SU-DHL-6 (cell line): Measurements from ENCODE around the gene IL1A.

Experiments
- H2AFZ ChIP-seq: fragments of 200-600 bp; sonication (generic); 2 replicates; pipeline ENCODE4 v1.6.1; 2014; ENCODE audit warnings: low read depth, mild to moderate bottlenecking, moderate library complexity, mixed read lengths, antibody characterized with exemption, low read length; ENCODE audit not compliant: severe bottlenecking
- H3F3A ChIP-seq: fragments of 200-600 bp; shearing (Covaris generic); 2 replicates; pipeline ENCODE4 v1.6.0; 2016; ENCODE audit warnings: antibody characterized with exemption, mild to moderate bottlenecking; ENCODE audit not compliant: insufficient read depth
- H3K27ac ChIP-seq: fragments of 200-600 bp; sonication (generic); 2 replicates; pipeline ENCODE4 v1.5.1; 2016; ENCODE audit warnings: low read depth, mild to moderate bottlenecking, low read length, moderate library complexity, mixed read lengths
- H3K27me3 ChIP-seq: fragments of 200-600 bp; sonication (generic), shearing (Covaris generic); 2 replicates; pipeline ENCODE4 v1.6.0; 2014; ENCODE audit warnings: mild to moderate bottlenecking, low read length
- H3K36me3 ChIP-seq: fragments of 200-600 bp; sonication (generic); 2 replicates; pipeline ENCODE4 v1.6.1; 2014; ENCODE audit warnings: mild to moderate bottlenecking, low read length, mixed read lengths
- H3K4me2 ChIP-seq: fragments of 300-600, 200-600 bp; shearing (Covaris generic), sonication (generic); 2 replicates; pipeline ENCODE4 v1.6.0; 2014; ENCODE audit warnings: low read length, low read depth, mild to moderate bottlenecking; ENCODE audit not compliant: poor library complexity, severe bottlenecking
- H3K4me3 ChIP-seq: fragments of 200-600 bp; sonication (generic); 2 replicates; pipeline ENCODE4 v1.5.1; 2014; ENCODE audit warnings: antibody characterized with exemption, low read length, mild to moderate bottlenecking, mixed read lengths; ENCODE audit not compliant: insufficient read depth, poor library complexity, severe bottlenecking
- H3K79me2 ChIP-seq: fragments of 200-600 bp; sonication (generic); 2 replicates; pipeline ENCODE4 v1.6.1; 2014; ENCODE audit warnings: mild to moderate bottlenecking, low read length, moderate library complexity; ENCODE audit not compliant: insufficient read depth
- H3K9ac ChIP-seq: fragments of 200-600 bp; sonication (generic); 2 replicates; pipeline ENCODE4 v1.7.0; 2014; ENCODE audit warnings: mild to moderate bottlenecking, low read length
- H3K9me2 ChIP-seq: fragments of 200-600 bp; sonication (generic); replicated peaks from 2 replicates; pipeline ENCODE4 v1.6.1; 2014; ENCODE audit warnings: low read length; ENCODE audit not compliant: insufficient read depth
- H3K9me3 ChIP-seq: fragments of 200-600 bp; sonication (generic); 2 replicates; pipeline ENCODE4 v1.6.1; 2014; ENCODE audit warnings: low read length, mixed read lengths; ENCODE audit not compliant: insufficient read depth
- H4K20me1 ChIP-seq: fragments of 200-600 bp; sonication (generic); 2 replicates; pipeline ENCODE4 v1.6.1; 2014; ENCODE audit warnings: low read depth, mild to moderate bottlenecking, antibody characterized with exemption, low read length, moderate library complexity, mixed read lengths
- EZH2phosphoT487 ChIP-seq: fragments of 200-600 bp; sonication (generic), shearing (Covaris generic); conservative IDR thresholded peaks from 2 replicates; pipeline ENCODE4 v1.6.1; 2018; ENCODE audit warnings: mild to moderate bottlenecking, antibody characterized with exemption, low read length, moderate library complexity, mixed read lengths
- TF ChIP-seq, protein P1 (sequence below): fragments of 200-600 bp; sonication (generic); IDR thresholded peaks from one replicate; pipeline ENCODE4 v1.5.1; 2017; ENCODE audit warnings: antibody characterized with exemption, mild to moderate bottlenecking, low read length, moderate library complexity; ENCODE audit not compliant: insufficient read depth, poor library complexity, severe bottlenecking

IL1A gene

DNA sequence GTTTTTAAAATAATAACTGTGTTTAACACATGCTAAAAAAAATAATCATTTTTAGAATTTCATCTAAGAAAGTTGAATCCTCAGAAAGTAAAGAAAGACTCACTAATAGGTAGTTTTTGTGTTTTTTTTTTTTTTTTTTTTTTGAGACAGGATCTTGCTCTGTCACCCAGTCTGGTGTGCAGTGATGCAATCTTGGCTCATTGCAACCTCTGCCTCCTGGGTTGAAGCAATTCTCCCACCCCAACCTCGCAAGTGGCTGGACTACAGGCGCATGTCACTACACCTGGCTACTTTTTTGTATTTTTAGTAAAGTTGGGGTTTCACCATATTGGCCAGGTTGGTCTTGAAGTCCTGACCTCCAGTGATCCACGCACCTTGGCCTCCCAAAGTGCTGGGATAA, 27.0 kb downstream of the IL1A start:
- Histone ChIP-seq H3K36me3 (peaks cover 65% of the 10 kb centered on the region), H2AFZ (no peak overlapping the region), H4K20me1 (no peaks in the 10 kb centered on the region), H3K27me3 (no peaks in the 10 kb centered on the region), H3K27ac (no peak overlapping the region), H3K9me3 (no peaks in the 10 kb centered on the region), H3F3A (peaks cover 2% of the 10 kb centered on the region), H3K79me2 (peaks cover 37% of the 10 kb centered on the region), H3K9ac (no peak overlapping the region), H3K4me2 (no peak overlapping the region), H3K9me2 (no peaks in the 10 kb centered on the region), H3K4me3 (no peak overlapping the region)
- TF ChIP-seq, protein P1, sequence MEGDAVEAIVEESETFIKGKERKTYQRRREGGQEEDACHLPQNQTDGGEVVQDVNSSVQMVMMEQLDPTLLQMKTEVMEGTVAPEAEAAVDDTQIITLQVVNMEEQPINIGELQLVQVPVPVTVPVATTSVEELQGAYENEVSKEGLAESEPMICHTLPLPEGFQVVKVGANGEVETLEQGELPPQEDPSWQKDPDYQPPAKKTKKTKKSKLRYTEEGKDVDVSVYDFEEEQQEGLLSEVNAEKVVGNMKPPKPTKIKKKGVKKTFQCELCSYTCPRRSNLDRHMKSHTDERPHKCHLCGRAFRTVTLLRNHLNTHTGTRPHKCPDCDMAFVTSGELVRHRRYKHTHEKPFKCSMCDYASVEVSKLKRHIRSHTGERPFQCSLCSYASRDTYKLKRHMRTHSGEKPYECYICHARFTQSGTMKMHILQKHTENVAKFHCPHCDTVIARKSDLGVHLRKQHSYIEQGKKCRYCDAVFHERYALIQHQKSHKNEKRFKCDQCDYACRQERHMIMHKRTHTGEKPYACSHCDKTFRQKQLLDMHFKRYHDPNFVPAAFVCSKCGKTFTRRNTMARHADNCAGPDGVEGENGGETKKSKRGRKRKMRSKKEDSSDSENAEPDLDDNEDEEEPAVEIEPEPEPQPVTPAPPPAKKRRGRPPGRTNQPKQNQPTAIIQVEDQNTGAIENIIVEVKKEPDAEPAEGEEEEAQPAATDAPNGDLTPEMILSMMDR, result no peak
- TF ChIP-seq EZH2phosphoT487, result no peak

DNA sequence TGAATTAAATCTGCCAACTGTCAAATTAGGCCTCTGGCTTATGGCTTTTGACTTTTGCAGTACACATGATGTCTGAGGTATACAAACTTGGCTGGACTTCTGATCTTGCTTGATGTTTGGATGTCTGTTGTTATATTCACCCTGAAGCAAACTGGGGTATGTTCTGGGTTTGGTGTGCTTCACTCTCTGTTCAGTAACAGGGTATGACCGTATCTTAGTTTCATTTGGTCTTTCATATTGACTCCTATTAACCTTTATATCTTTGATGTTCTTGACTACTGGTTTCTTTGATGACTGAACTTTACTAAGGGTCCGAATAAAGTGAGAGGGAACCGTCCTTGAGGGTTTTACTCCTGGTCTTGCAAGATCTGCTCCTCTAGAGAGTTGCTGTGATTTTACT, 28.1 kb downstream of the IL1A start:
- Histone ChIP-seq H3K79me2 (peaks cover 27% of the 10 kb centered on the region), H3K9me3 (no peaks in the 10 kb centered on the region), H3K9me2 (no peaks in the 10 kb centered on the region), H3K36me3 (peaks cover 70% of the 10 kb centered on the region), H3K4me2 (no peak overlapping the region), H2AFZ (no peak overlapping the region), H3K27me3 (no peaks in the 10 kb centered on the region), H3K9ac (no peak overlapping the region), H3K27ac (no peak overlapping the region), H4K20me1 (no peaks in the 10 kb centered on the region), H3F3A (peaks cover 13% of the 10 kb centered on the region), H3K4me3 (no peak overlapping the region)
- TF ChIP-seq, protein P1, result no peak
- TF ChIP-seq EZH2phosphoT487, result no peak

DNA sequence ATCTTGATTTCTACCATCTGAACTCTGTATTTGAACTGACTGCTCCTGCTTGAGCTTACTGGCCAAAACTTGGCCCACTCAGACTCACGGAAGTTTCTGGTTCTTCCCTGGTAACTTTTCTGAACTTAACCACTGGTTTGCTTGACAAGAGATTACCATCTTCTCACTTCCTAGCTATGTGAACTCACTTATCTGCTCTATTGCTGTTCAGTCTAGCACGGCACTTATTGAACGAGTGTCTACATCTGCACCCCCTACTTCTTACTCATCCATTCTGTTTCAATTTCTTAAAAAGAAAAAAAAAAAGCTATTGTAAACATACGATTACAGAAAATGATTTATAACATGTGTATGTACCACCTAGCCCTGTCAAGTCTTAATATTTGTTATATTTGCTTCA, 28.8 kb downstream of the IL1A start:
- Histone ChIP-seq H3K9me3 (no peaks in the 10 kb centered on the region), H2AFZ (no peak overlapping the region), H3F3A (peaks cover 18% of the 10 kb centered on the region), H3K9me2 (no peaks in the 10 kb centered on the region), H3K27me3 (no peaks in the 10 kb centered on the region), H3K9ac (no peak overlapping the region), H3K4me2 (no peak overlapping the region), H3K36me3 (peaks cover 72% of the 10 kb centered on the region), H3K4me3 (no peak overlapping the region), H4K20me1 (no peaks in the 10 kb centered on the region), H3K27ac (no peak overlapping the region), H3K79me2 (peaks cover 27% of the 10 kb centered on the region)
- no peak for TF ChIP-seq EZH2phosphoT487
- TF ChIP-seq, protein P1, result no peak
